Lung (tissue), 12 donors: Measurements from ENCODE around the gene UIMC1. TPM values are rescaled to one million over a fixed set of nuclear protein-coding genes. Genes with fewer than 3 reads are reported as not detected.

Experiments used
- ATAC-seq: fragments of 200-7000 bp; cut with Tn5 transposase; one replicate; pipeline ENCODE4 v1.9.1; 2020; ENCODE audit warnings: moderate number of reproducible peaks; ENCODE audit not compliant: insufficient read depth, low FRiP score
- DNase-seq, 3 donors: peaks; one replicate each; pipeline ENCODE4 v3.0.0-alpha.2; 2013 to 2017
- H3K27ac ChIP-seq, 2 donors: one replicate each; pipeline ENCODE4 v1.5.1; 2013; ENCODE audit warnings: mild to moderate bottlenecking in 2 of 2, moderate library complexity in 2 of 2, control low read depth in 1 of 2, inconsistent platforms in 1 of 2, low read depth in 1 of 2, low read length in 1 of 2
- H3K27me3 ChIP-seq, 3 donors: one replicate each; pipeline ENCODE4 v1.5.1; 2013; ENCODE audit warnings: low read length in 2 of 3; ENCODE audit not compliant: control insufficient read depth in 3 of 3, insufficient read depth in 3 of 3
- H3K36me3 ChIP-seq, 4 donors: one replicate each; pipeline ENCODE4 v1.5.1; 2013; ENCODE audit warnings: low read length in 4 of 4, mild to moderate bottlenecking in 1 of 4, moderate library complexity in 1 of 4; ENCODE audit not compliant: control insufficient read depth in 4 of 4, insufficient read depth in 4 of 4
- H3K4me1 ChIP-seq, 5 donors: one replicate each; pipeline ENCODE4 v1.5.1; 2013; ENCODE audit warnings: low read length in 5 of 5, mild to moderate bottlenecking in 2 of 5, moderate library complexity in 1 of 5; ENCODE audit not compliant: control insufficient read depth in 5 of 5, insufficient read depth in 5 of 5
- H3K4me3 ChIP-seq: one replicate; pipeline ENCODE4 v1.5.1; 2013; ENCODE audit warnings: mild to moderate bottlenecking, control low read depth, moderate library complexity
- H3K9ac ChIP-seq, 2 donors: one replicate each; pipeline ENCODE4 v1.5.1; 2013; ENCODE audit warnings: low read length in 2 of 2, control low read depth in 1 of 2; ENCODE audit not compliant: insufficient read depth in 1 of 2
- H3K9me3 ChIP-seq, 4 donors: one replicate each; pipeline ENCODE4 v1.5.1; 2013; ENCODE audit warnings: low read length in 3 of 4, mild to moderate bottlenecking in 1 of 4, moderate library complexity in 1 of 4; ENCODE audit not compliant: control insufficient read depth in 4 of 4, insufficient read depth in 3 of 4
- CTCF ChIP-seq: IDR thresholded peaks from 2 replicates; pipeline ENCODE4 v1.5.1; 2012; ENCODE audit warnings: mild to moderate bottlenecking; ENCODE audit errors: control extremely low read depth, extremely low read depth
- WGBS, 2 donors: extraction: QIAGEN DNeasy Blood & Tissue Kit; methylation state at CpG; one replicate each; pipeline ENCODE4 v1.1.7; 2013; 5-methylcytosine and 5-hydroxymethylcytosine counted together
- polyA plus RNA-seq, 2 donors: library from polyadenylated mRNA; stranded (reverse); fragments of 200-250 nt; gene quantifications; one replicate each; pipeline ENCODE4 v1.2.1, GENCODE V29; 2013
- total RNA-seq, 2 donors: library from RNA; depleted of rRNA in 1 of 2; stranded (reverse); fragments of >200 nt in 1 of 2; gene quantifications; one replicate each; pipeline ENCODE4 v1.2.1, GENCODE V29; 2014 to 2021
- donor health status: control.
- donor health status: control.
- donor health status: Bipolar disorder and iron deficiency.
- donor health status: healthy.
- donor health status: DM: yes; HTN: yes; CAD: no.

Gene UIMC1
- total and polyA plus RNA-seq, 4 donors, result 21.6 to 50.8 (median 27.9) TPM

- ATAC-seq (no peak), DNase-seq (no peak)
- TF ChIP-seq CTCF, result no peak
- Histone ChIP-seq H3K4me1 (peaks cover 0 to 20% (median 5%) of the 10 kb centered on the region in 5 donors), H3K27ac (no peak overlapping the region), H3K27me3 (no peaks in the 10 kb centered on the region), H3K9ac (no peak overlapping the region), H3K36me3 (peaks cover 0 to 5% (median 2%) of the 10 kb centered on the region in 4 donors), H3K9me3 (no peaks in the 10 kb centered on the region), H3K4me3 (no peak overlapping the region)
- 94 to 98% methylated on average over 2 of the region's 2 CpGs for WGBS, 2 donors
These were observed 13.5 kb upstream of the UIMC1 start for GRCh38 chr5:177020033-177020432.

- H3K27me3 ChIP-seq, result no peaks in the 10 kb centered on the region
- no peak for TF ChIP-seq CTCF
- 85 to 93% methylated on average over 2 of the region's 2 CpGs for WGBS, 2 donors
- H3K36me3 ChIP-seq, result no peaks in the 10 kb centered on the region
- no peak overlapping the region for H3K27ac ChIP-seq
- no peak overlapping the region for H3K9ac ChIP-seq
- no peaks in the 10 kb centered on the region for H3K9me3 ChIP-seq
- no peak for ATAC-seq
- peaks cover 0 to 24% (median 3%) of the 10 kb centered on the region in 5 donors for H3K4me1 ChIP-seq
- H3K4me3 ChIP-seq, result no peak overlapping the region
- no peak for DNase-seq
These were observed 11.8 kb upstream of the UIMC1 start for GRCh38 chr5:177018341-177018740.

- Histone ChIP-seq H3K9me3 (no peaks in the 10 kb centered on the region), H3K27ac (no peak overlapping the region), H3K9ac (no peak overlapping the region), H3K4me3 (no peak overlapping the region), H3K4me1 (peaks cover 0 to 14% (median 2%) of the 10 kb centered on the region in 5 donors), H3K27me3 (no peaks in the 10 kb centered on the region), H3K36me3 (no peaks in the 10 kb centered on the region)
- DNase-seq, result peak; percentile 23 to 44 (median 33)
- WGBS, 2 donors, result 91 to 96% methylated on average over 4 of the region's 4 CpGs
- ATAC-seq, result no peak
- TF ChIP-seq CTCF, result no peak
These were observed 8.6 kb upstream of the UIMC1 start for GRCh38 chr5:177015156-177015555.

- TF ChIP-seq CTCF, result no peak
- ATAC-seq (no peak), DNase-seq (no peak)
- no peaks in the 10 kb centered on the region for H3K9me3 ChIP-seq
- no peak overlapping the region for H3K9ac ChIP-seq
- peaks cover 0 to 28% (median 4%) of the 10 kb centered on the region in 5 donors for H3K4me1 ChIP-seq
- 93 to 94% methylated on average over 4 of the region's 4 CpGs for WGBS, 2 donors
- no peak overlapping the region for H3K27ac ChIP-seq
- no peaks in the 10 kb centered on the region for H3K27me3 ChIP-seq
- peaks cover 0 to 5% (median 0%) of the 10 kb centered on the region in 4 donors for H3K36me3 ChIP-seq
- H3K4me3 ChIP-seq, result no peak overlapping the region
These were observed 3.6 kb upstream of the UIMC1 start for GRCh38 chr5:177010153-177010552.
